ENCODE measurements around the gene PCBP4. TPM values are rescaled to one million over a fixed set of nuclear protein-coding genes. Genes with fewer than 3 reads are reported as not detected.
"Not testable (repeated sequence)": the region's sequence is repeated elsewhere in the genome, so short reads cannot be mapped to it uniquely, and the experiment has no call there.

PCBP4 gene
- total RNA-seq, 1 donor, result 29.4 TPM

- H3K4me3 ChIP-seq (ENCODE audit: low read depth, low read length), result no peak overlapping the region
- TF ChIP-seq, protein P1, sequence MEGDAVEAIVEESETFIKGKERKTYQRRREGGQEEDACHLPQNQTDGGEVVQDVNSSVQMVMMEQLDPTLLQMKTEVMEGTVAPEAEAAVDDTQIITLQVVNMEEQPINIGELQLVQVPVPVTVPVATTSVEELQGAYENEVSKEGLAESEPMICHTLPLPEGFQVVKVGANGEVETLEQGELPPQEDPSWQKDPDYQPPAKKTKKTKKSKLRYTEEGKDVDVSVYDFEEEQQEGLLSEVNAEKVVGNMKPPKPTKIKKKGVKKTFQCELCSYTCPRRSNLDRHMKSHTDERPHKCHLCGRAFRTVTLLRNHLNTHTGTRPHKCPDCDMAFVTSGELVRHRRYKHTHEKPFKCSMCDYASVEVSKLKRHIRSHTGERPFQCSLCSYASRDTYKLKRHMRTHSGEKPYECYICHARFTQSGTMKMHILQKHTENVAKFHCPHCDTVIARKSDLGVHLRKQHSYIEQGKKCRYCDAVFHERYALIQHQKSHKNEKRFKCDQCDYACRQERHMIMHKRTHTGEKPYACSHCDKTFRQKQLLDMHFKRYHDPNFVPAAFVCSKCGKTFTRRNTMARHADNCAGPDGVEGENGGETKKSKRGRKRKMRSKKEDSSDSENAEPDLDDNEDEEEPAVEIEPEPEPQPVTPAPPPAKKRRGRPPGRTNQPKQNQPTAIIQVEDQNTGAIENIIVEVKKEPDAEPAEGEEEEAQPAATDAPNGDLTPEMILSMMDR (IDR thresholded peaks at IDR 0.05; ENCODE audit: insufficient read depth, low read depth, low read length), result no peak
- no peak for DNase-seq (ENCODE audit: low read depth)
Observed at GRCh38 chr3:51934139-51934850, 33.0 kb downstream of the PCBP4 start.

- DNase-seq (ENCODE audit: low read depth), result no peak
- TF ChIP-seq, protein P1 (IDR thresholded peaks at IDR 0.05; ENCODE audit: insufficient read depth, low read depth, low read length), result no peak
- no peak overlapping the region for H3K4me3 ChIP-seq (ENCODE audit: low read depth, low read length)
Observed at GRCh38 chr3:51933471-51934138, 33.6 kb downstream of the PCBP4 start.

GRCh38 chr3:51932471-51933370 is 34.5 kb downstream of the PCBP4 start:
- no peak for DNase-seq (ENCODE audit: low read depth)
- TF ChIP-seq, protein P1 (IDR thresholded peaks at IDR 0.05; ENCODE audit: insufficient read depth, low read depth, low read length), result no peak
- no peak overlapping the region for H3K4me3 ChIP-seq (ENCODE audit: low read depth, low read length)

DNA sequence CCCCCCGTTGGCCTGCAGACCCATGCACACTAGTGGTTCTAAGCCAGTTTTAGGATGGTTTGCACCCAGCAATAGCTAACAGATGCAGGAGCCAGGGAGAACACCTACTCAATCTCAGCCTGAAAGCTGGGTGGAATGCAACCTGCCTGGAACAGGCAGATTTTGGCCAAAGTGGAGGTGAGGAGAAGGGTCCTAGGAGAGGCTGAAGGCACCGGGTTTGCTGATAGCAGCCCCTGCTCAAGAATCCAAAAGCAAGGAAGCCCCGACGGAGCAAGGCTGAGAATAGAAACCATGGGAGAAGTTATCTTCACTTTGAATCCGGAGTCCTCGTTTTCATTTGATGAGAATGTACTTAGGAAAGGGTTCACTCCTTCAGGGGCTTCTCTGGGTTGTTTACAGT is 35.5 kb downstream of the PCBP4 start:
- TF ChIP-seq, protein P1 (IDR thresholded peaks at IDR 0.05; ENCODE audit: insufficient read depth, low read depth, low read length), result no peak
- no peak overlapping the region for H3K4me3 ChIP-seq (ENCODE audit: low read depth, low read length)
- DNase-seq (ENCODE audit: low read depth), result no peak

DNA sequence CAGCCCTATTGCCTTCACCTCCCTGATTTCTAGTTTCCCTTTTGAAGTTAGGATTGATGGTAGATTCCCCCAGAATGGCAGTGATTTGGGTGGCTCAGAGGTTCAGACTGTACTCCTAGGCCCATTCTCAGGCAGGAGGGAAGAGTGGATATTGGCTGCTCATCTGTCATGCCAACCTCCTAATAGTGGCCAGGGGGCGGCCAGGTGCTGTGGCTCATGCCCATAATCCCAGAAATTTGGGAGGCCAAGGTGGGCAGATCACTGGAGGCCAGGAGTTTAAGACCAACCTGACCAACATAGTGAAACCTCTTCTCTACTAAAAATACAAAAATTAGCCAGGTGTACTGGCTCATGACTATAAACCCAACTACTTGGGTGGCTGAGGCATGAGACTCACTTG is 36.8 kb downstream of the PCBP4 start:
- no peak for DNase-seq (ENCODE audit: low read depth)
- TF ChIP-seq, protein P1 (IDR thresholded peaks at IDR 0.05; ENCODE audit: insufficient read depth, low read depth, low read length), result no peak
- H3K4me3 ChIP-seq (ENCODE audit: low read depth, low read length), result no peak overlapping the region

- no peak overlapping the region for H3K4me3 ChIP-seq (ENCODE audit: low read depth, low read length)
- TF ChIP-seq, protein P1 (IDR thresholded peaks at IDR 0.05; ENCODE audit: insufficient read depth, low read depth, low read length), result no peak
- no peak for DNase-seq (ENCODE audit: low read depth)
Observed at GRCh38 chr3:51929420-51930003, 37.7 kb downstream of the PCBP4 start.

- H3K4me3 ChIP-seq (ENCODE audit: low read depth, low read length); DNase-seq (ENCODE audit: low read depth): not testable (repeated sequence)
Observed at GRCh38 chr3:51928981-51929380, 38.3 kb downstream of the PCBP4 start.
